AML-193 (cell line): Measurements from ENCODE around the gene ANHX.

Source experiments
- DNase-seq, 2 experiments: peaks; one replicate each; lab custom pipeline; 2025; lab: John Stamatoyannopoulos, UW

The ANHX gene

DNA sequence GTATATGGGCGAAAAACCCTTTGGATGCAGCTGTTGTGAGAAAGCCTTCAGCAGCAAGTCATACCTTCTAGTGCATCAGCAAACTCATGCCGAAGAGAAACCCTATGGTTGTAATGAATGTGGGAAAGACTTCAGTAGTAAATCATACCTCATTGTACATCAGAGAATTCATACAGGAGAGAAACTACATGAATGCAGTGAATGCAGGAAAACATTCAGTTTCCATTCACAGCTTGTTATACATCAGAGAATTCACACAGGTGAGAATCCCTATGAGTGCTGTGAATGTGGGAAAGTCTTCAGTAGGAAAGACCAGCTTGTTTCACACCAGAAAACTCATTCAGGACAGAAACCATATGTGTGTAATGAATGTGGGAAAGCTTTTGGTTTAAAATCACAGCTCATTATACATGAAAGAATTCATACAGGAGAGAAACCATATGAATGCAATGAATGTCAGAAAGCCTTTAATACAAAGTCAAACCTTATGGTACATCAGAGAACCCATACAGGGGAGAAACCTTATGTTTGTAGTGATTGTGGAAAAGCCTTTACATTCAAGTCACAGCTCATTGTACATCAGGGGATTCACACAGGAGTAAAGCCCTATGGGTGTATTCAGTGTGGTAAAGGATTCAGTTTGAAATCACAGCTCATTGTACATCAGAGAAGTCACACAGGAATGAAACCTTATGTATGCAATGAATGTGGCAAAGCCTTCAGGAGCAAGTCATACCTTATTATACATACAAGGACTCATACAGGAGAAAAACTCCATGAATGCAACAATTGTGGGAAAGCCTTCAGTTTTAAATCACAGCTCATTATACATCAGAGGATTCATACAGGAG is 33.0 kb downstream of the ANHX start:
- no peak for DNase-seq

DNA sequence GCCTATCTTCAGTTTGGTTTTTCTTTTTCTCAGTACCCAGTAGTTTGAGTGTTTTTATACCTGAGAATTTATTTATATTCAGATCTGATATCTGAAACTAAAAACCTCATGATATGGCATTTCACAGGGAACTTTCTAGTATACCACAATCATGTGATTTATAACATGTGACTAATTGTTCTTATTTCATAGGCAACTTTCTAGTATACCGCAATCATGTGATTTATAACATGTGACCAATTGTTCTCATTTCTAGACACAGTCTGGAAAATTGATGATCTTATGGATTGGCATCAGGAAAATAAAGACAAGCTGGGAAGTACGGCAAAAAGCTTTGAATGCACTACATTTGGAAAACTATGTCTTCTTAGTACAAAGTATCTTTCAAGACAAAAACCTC is 33.8 kb downstream of the ANHX start:
- DNase-seq, result no peak

DNA sequence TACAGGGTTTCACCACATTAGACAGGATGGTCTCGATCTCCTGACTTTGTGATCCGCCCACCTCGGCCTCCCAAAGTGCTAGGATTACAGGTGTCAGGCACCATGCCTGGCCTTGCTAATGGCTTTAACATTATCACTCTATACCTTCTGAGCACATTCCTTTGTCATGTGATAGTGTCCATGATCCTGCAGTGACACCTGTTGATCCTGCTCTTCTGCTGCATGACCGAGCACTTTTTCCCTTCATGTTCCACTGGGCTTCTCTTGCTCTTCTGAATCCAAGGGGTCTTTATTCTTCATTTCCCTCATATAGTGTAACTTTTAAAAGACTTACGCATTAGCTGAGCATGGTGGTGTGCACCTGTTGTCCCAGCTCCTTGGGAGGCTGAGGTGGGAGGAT is 42.8 kb downstream of the ANHX start:
- no peak for DNase-seq

DNA sequence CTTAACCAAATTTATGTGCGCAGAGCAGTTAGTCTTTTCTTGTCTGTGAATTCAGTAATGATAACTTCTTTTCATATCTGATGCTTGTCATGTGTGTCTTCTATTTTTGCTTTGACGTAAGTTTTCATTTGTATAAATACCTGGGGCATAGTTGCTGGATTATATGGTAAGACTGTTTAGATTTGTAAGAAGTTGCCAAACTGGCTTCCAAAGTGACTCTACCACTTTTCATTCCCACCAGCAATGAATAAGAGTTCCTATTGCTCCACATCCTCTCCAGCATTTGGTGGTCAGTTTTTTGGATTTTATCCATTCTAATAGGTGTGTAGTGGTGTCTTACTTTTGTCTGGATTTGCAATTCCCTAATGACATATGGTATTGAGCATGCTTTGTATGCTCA is 45.5 kb downstream of the ANHX start:
- DNase-seq, result no peak

DNA sequence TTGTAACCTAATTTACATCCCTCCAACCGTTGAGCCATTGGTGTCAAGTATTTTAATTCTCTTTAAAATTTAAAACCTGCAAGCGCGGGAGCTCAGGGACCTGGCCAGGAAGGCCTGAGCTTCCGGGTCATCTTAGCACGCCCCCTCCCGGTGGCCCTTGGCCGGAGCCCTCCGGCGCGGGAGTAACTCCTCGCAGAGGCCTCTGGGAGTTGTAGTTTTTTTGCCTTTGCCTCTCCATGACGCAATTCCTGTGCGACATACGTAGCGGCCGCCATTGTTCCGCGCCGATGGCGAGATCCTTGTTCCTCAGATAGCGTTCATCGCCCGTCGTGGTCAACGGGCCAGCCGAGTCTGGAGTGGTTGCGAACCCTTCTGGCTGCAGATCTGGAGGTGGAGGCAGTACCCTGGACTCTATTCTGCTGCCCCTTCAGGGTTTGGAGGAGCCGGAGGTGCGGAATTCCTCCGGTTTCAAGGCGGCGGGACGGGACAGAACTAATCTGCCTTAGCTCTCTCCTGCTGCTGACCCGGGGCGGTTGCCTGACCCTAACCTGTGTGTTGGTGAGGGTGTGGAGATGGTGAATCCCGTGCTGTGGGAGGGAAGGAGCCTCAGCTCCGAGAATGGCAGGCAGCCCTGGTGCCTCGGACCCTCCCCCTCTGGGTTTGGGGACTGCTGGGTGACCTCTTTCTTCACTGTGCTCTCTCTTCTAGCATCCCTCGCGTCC is 54.3 kb downstream of the ANHX start, which contains the start of gene ZNF268:
TSS of gene ZNF268 (plus strand) at position 258 of the 722 bp plus-strand sequence. CDS start 503 bp downstream, outside the sequence.
- DNase-seq, result no peak

DNA sequence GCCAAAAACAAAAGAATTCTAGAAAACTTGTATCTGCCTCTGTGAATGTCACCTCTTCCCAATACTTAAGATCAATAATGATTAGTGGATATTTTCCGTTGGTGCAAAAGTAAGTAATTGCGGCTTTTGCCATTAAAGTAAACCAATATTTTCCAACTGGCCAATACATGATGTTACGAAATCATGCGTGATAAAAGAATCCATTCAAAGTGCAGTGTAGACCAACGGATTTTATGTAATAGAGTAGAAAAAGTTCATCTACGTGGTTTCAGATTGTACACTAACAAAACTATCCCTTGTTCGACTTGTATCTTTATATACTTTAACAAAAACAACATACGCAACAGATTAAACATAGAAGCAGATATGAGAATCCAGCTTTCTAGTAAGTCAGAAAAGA is 55.0 kb downstream of the ANHX start:
- no peak for DNase-seq

DNA sequence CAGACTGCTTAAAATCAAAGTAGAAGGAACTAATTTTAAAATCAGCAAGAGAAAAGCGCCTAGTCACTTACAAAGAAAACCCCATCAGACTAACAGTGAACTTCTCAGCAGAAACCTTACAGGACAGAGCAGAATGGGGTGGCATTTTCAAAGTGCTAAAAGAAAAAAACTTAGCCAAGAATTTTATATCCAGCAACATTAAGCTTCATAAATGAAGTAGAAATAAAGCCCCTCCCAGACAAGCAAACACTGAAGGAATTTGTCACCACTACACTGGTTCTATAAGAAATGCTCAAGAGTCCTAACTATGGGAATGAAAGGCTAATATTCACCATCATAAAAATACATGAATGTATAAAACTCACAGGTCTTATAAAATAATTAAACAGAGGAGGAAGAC is 60.8 kb downstream of the ANHX start:
- DNase-seq, result no peak

DNA sequence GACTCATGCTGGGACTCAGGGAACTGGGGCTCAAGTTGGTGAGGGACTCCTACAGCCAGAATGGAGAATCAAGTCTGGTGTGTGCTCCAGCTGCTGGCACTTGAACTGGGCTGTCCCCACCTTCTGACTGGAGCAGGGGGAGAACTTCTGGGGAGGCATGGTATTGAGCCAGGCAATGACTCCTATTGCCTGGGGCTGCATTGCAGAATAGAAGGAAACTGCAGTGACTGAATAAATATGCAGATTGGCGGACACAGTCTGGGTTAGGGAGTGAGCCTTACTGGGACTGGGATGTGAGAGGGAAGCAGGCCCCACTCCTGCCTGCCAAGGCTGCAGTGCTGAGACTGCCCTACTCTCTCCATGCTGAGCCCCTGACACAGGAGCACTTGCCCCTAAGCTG is 63.2 kb downstream of the ANHX start:
- no peak for DNase-seq
